MCF 10A (cell line): ENCODE data around the gene ANGPTL7. TPM values are rescaled to one million over a fixed set of nuclear protein-coding genes. Genes with fewer than 3 reads are reported as not detected.
"Not testable (repeated sequence)": the region's sequence is repeated elsewhere in the genome, so short reads cannot be mapped to it uniquely, and the experiment has no call there.

ENCODE experiments used
- BruUV-seq: library from RNA; stranded (reverse); fragments of 400-500 nt; replicated peaks from 2 replicates; lab custom pipeline; 2021; lab: Mats Ljungman, UMichigan
- CTCF ChIA-PET: fragments of 300-600 bp; sonication (Branson Sonifier 250); formaldehyde crosslinking; extraction: SDS; loops from one replicate; lab custom pipeline; 2021; ENCODE audit warnings: antibody characterized with exemption, inconsistent platforms; lab: Yijun Ruan, JAX
- POLR2A ChIA-PET: fragments of 300-600, 350-650 bp; sonication (Branson Sonifier 250); formaldehyde crosslinking; extraction: SDS; loops from one replicate; lab custom pipeline; 2020; ENCODE audit warnings: antibody characterized with exemption, inconsistent platforms; lab: Yijun Ruan, JAX
- DNase-seq: peaks from one replicate; pipeline ENCODE4 v3.0.0-alpha.2; 2018; ENCODE audit not compliant: unreplicated experiment
- H3K27ac Mint-ChIP-seq: one replicate; pipeline ENCODE4 v1.8.0; 2022; ENCODE audit warnings: mild to moderate bottlenecking, low read depth, mixed read lengths; ENCODE audit not compliant: unreplicated experiment
- H3K27me3 Mint-ChIP-seq: one replicate; pipeline ENCODE4 v1.8.0; 2022; ENCODE audit warnings: mixed read lengths; ENCODE audit not compliant: insufficient read depth, unreplicated experiment
- H3K36me3 Mint-ChIP-seq: one replicate; pipeline ENCODE4 v1.8.0; 2022; ENCODE audit warnings: mild to moderate bottlenecking, moderate library complexity, mixed read lengths; ENCODE audit not compliant: insufficient read depth, unreplicated experiment
- H3K4me1 Mint-ChIP-seq: one replicate; pipeline ENCODE4 v1.8.0; 2022; ENCODE audit warnings: mixed read lengths; ENCODE audit not compliant: insufficient read depth, unreplicated experiment
- H3K4me3 Mint-ChIP-seq: one replicate; pipeline ENCODE4 v1.8.0; 2022; ENCODE audit warnings: mild to moderate bottlenecking, moderate library complexity, mixed read lengths; ENCODE audit not compliant: unreplicated experiment
- H3K9me3 Mint-ChIP-seq: one replicate; pipeline ENCODE4 v1.8.0; 2022; ENCODE audit warnings: mixed read lengths; ENCODE audit not compliant: unreplicated experiment
- intact Hi-C: fragments of 100-400 bp; cut with micrococcal nuclease; formaldehyde crosslinking; loops from 2 replicates; pipeline ENCODE4 v1.14.1; 2022
- total RNA-seq: library from RNA; stranded (reverse); gene quantifications from 2 replicates; pipeline ENCODE4 v1.2.3, GENCODE V29; 2022
- TF ChIP-seq, protein P1 (sequence below): fragments of 200-600 bp; IDR thresholded peaks from one replicate; pipeline ENCODE4 v1.8.0; 2022; ENCODE audit warnings: antibody characterized with exemption, mild to moderate bottlenecking; ENCODE audit not compliant: unreplicated experiment

The ANGPTL7 gene
- total RNA-seq, 1 experiment from 2014 or later: not detected

DNA sequence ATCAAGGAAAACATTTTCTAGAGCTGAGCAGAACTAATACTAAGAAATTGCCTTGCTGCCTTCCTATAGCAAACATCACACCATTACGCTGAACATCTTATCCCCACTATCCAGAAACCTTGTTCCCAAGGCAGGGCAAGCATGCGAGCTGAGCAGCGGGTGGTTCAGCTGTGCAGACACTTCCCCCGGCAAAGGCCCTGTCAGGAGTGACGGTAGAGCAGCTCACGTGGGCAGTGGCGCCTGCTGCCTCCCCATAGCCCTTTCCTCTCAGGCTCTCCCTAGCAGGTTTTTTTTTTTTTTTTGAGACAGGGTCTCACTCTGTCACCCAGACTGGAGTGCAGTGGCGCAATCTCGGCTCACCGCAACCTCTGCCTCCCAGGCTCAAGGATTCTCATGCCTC, 13.7 kb upstream of the ANGPTL7 start:
- H3K27ac Mint-ChIP-seq: no peak overlapping the region

GRCh38 chr1:11176081-11176706, 13.0 kb upstream of the ANGPTL7 start:
- H3K4me1 Mint-ChIP-seq: peaks cover 12% of the 10 kb centered on the region
- TF ChIP-seq, protein P1, sequence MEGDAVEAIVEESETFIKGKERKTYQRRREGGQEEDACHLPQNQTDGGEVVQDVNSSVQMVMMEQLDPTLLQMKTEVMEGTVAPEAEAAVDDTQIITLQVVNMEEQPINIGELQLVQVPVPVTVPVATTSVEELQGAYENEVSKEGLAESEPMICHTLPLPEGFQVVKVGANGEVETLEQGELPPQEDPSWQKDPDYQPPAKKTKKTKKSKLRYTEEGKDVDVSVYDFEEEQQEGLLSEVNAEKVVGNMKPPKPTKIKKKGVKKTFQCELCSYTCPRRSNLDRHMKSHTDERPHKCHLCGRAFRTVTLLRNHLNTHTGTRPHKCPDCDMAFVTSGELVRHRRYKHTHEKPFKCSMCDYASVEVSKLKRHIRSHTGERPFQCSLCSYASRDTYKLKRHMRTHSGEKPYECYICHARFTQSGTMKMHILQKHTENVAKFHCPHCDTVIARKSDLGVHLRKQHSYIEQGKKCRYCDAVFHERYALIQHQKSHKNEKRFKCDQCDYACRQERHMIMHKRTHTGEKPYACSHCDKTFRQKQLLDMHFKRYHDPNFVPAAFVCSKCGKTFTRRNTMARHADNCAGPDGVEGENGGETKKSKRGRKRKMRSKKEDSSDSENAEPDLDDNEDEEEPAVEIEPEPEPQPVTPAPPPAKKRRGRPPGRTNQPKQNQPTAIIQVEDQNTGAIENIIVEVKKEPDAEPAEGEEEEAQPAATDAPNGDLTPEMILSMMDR: no peak
- POLR2A ChIA-PET: no interaction called here

More for the DNA sequence above, 13.7 kb upstream of the ANGPTL7 start:
- intact Hi-C loops: no loop called here
- no peak for DNase-seq
- BruUV-seq: no TSS peak
- ChIA-PET CTCF (no interaction called here), POLR2A (no interaction called here)
- Mint-ChIP-seq H3K27me3 (no peaks in the 10 kb centered on the region), H3K9me3 (no peaks in the 10 kb centered on the region), H3K4me3 (no peak overlapping the region), H3K4me1 (peaks cover 10% of the 10 kb centered on the region), H3K36me3 (peaks cover 15% of the 10 kb centered on the region)
- TF ChIP-seq, protein P1: no peak

DNA sequence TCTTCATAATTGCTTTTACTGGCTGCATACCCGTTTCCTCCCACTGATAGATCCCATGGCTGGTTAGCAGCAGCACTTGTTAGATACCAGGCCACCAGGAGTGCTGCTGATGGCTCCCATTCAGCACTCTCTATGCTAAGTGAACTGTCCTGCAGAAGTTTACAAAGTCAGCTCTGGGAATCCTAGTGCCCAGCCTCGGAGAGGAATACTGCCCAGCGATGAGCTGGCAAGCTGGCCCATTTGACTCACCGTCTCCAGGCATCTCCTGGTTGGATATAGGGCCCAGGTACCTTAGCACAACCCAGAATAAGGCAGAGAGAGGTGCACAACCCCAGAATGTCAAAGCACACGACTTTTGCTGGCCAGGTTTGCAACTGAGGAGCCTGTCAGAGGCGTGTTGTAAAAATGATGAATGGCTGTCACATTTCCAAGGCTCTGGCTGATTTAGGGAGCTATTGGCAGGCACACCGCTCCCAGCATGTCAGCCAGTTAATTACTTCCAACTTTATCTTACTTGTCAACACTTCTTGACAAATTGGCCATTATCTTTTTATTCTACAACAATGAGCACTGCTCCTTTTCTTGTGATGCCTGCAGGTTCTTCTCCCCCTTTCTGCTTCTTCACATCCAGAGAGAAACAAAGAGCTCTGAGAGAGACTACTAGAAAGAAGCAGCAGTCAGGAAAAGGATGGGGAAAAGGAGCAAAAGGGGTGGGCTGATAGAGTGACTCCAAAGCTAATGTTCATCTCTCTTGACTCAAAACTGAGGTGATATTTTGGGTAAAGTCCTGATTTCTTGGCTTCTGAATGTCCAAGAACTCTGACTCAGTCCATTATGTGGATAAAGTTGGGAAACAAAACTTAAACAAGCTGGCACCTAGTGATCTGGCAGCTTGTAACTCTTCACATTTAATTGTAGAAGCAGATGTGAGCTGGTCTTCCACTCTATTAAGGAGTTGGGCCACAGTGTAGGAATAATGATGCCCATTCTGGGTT, 10.8 kb upstream of the ANGPTL7 start:
- DNase-seq: no peak
- Mint-ChIP-seq H3K27ac (peak overlapping the region; percentile 46), H3K36me3 (peaks cover 14% of the 10 kb centered on the region), H3K4me1 (peaks cover 10% of the 10 kb centered on the region), H3K27me3 (no peaks in the 10 kb centered on the region), H3K9me3 (no peaks in the 10 kb centered on the region), H3K4me3 (no peak overlapping the region)
- TF ChIP-seq, protein P1: no peak
- BruUV-seq: no TSS peak
- POLR2A ChIA-PET: interaction anchor here (0.8 to 1.3 kb wide), 5 partner anchors 17 to 118 kb away, joined by 3 to 5 read pairs (median 4); partner anchors contain the start of gene EXOSC10
- CTCF ChIA-PET: interaction anchor here (0.6 to 1.2 kb wide), 3 partner anchors 19 to 921 kb away, joined by 3 to 4 read pairs (median 3); no protein-coding TSS in a partner anchor
- intact Hi-C loops: no loop called here

More at GRCh38 chr1:11176081-11176706, 13.0 kb upstream of the ANGPTL7 start:
- CTCF ChIA-PET: no interaction called here
- BruUV-seq: no TSS peak
- no peaks in the 10 kb centered on the region for H3K27me3 Mint-ChIP-seq
- H3K4me3 Mint-ChIP-seq: no peak overlapping the region
- DNase-seq: no peak
- H3K27ac Mint-ChIP-seq: peak overlapping the region; percentile 44
- intact Hi-C loops: no loop called here
- H3K36me3 Mint-ChIP-seq: peaks cover 18% of the 10 kb centered on the region
- no peaks in the 10 kb centered on the region for H3K9me3 Mint-ChIP-seq

GRCh38 chr1:11179125-11179524, 10.0 kb upstream of the ANGPTL7 start:
- peak overlapping the region; percentile 46 for H3K27ac Mint-ChIP-seq
- peaks cover 6% of the 10 kb centered on the region for H3K4me1 Mint-ChIP-seq
- DNase-seq: no peak
- POLR2A ChIA-PET: interaction anchor here (0.6 to 1.8 kb wide), 4 partner anchors 20 to 118 kb away, joined by 3 to 5 read pairs (median 4); no protein-coding TSS in a partner anchor
- peaks cover 14% of the 10 kb centered on the region for H3K36me3 Mint-ChIP-seq
- TF ChIP-seq, protein P1: no peak
- H3K4me3 Mint-ChIP-seq: no peak overlapping the region
- CTCF ChIA-PET: interaction anchor here (1.2 kb wide), 1 partner anchor 20 kb away, joined by 3 read pairs; no protein-coding TSS in a partner anchor
- H3K27me3 Mint-ChIP-seq: no peaks in the 10 kb centered on the region
- BruUV-seq: no TSS peak
- H3K9me3 Mint-ChIP-seq: no peaks in the 10 kb centered on the region
- intact Hi-C loops: no loop called here

DNA sequence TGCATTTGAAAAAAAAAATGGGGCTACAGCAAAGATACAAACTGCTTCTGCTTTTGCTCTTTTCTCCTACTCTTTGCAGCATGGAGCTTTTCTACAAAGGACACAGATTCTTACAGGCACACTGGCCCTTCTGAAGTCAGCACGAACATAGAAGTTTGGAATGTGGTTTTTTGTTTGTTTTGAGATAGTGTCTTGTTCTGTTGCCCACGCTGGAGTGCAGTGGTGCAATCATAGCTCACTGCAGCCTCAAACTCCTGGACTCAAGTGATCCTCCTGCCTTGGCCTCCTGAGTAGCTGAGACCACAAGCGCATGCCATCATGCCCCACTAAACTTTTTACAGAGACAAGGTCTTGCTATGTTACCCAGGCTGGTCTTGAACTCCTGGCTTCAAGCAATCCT, 9.4 kb upstream of the ANGPTL7 start:
- ChIA-PET CTCF (interaction anchor here (0.6 kb wide), 1 partner anchor 142 kb away, joined by 3 read pairs; no protein-coding TSS in a partner anchor), POLR2A (interaction anchor here (0.6 to 2.5 kb wide), 5 partner anchors 20 to 53 kb away, joined by 3 to 8 read pairs (median 4); no protein-coding TSS in a partner anchor)
- H3K27ac Mint-ChIP-seq, H3K4me1 Mint-ChIP-seq, intact Hi-C loops, H3K4me3 Mint-ChIP-seq, BruUV-seq, DNase-seq, H3K9me3 Mint-ChIP-seq, H3K27me3 Mint-ChIP-seq: not testable (repeated sequence)
- peaks cover 17% of the 10 kb centered on the region for H3K36me3 Mint-ChIP-seq
